Smooth muscle cell of the brain vasculature (primary cell): ENCODE measurements around the gene ZNF19.

ENCODE experiments used
- DNase-seq: peaks from one replicate; pipeline ENCODE4 v3.0.0-alpha.2; 2012; ENCODE audit warnings: low read depth, low spot score

The ZNF19 gene

DNA sequence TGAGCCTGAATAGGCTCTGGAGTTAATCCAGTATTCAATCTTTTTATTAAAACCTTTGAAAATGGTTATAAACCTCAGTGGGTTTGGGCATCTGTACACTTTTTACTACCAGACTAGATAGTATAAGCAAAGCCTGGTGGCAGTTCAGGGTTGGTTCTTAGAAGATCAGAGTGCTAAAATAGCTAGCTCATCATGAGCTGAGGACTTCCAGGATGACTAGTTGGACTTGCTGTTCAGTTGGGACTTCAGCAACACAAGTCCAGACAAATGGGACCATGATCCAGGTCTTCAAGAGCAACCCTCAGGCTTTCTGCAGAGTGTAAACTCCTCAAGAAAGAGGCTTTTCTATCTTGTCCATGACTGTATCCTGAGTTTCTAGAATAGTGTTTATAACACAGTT, 1.2 kb upstream of the ZNF19 start:
- no peak for DNase-seq

DNA sequence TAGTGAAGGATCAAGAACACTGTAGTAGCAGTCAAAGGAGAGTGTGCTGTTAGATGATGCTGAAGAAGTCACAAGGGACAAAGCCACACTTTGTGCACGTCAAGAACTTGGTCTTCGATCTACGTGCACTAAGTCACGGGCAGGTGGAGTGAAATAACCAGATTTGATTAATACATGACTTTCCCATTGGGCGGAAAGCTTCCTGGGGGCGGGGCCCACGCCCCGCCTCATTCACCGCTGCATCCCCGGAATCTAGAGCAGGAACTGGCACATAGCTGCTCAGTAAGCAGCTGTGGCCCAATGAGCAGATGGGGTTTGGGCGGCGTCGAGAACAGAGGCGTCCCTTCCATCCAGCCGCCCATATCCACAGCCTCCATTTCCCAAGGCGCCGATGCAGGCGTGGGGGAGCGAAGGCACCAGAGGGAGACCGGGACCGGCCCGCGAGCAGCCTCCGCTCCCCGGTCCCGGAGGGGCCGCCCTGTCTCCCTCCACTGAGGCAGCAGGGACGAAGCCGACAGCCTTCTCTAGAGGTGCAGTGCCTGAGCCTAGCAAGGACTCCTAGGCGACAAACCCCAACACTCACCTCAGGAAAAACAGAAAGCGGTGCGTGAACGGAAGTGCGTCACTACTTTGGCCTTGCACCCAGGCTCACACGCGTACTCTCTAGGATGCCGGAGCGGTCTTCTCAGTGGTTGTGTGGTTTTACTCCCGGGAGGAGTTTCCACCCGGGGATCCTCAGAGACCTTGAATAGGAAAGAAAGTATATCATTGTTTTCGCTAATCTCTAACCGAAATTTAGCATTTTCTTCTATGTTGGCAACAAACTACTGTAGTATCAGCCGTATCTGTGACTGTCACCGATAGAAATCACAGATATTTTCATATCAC, 4.9 kb downstream of the ZNF19 start:
- DNase-seq = peak; percentile 83

GRCh38 chr16:71482569-71482968, 6.6 kb downstream of the ZNF19 start:
- no peak for DNase-seq

GRCh38 chr16:71480956-71481355, 8.2 kb downstream of the ZNF19 start:
- no peak for DNase-seq

- DNase-seq = no peak
Measured at GRCh38 chr16:71479420-71479819, 9.7 kb downstream of the ZNF19 start.

DNA sequence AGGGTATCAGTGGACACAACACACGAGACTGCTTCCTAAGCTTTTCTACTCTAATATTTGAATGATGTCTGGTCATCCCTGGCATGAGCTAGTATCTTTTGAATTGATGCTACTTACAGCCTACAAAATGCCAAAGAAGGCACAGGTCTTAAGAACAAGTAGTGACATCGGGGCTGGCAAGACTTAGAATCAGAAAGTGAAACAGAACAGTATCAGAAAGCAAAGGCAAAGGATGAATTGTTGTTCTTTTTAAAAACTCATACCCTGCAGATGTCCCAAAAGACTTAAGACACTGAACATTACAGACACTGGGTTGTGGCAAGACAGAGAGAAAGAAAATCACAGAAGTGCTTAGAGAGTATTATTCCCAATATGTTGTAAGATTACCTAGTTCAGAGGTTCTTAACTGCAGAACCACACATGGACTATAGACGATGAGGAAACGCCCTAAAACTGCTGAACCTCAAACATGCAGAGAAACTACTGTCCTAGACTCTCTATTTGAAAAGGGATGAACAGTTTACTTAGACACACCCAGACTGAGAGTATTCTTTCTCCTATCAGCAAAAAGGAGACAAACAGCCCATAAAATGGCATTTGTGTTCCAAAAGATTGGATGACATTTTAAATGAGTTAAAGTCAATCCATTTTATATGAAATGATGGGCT, 12.5 kb downstream of the ZNF19 start:
- DNase-seq = no peak

GRCh38 chr16:71474864-71475263, 14.3 kb downstream of the ZNF19 start:
- DNase-seq = no peak

- no peak for DNase-seq
Measured at GRCh38 chr16:71473891-71474290, 15.2 kb downstream of the ZNF19 start.

DNA sequence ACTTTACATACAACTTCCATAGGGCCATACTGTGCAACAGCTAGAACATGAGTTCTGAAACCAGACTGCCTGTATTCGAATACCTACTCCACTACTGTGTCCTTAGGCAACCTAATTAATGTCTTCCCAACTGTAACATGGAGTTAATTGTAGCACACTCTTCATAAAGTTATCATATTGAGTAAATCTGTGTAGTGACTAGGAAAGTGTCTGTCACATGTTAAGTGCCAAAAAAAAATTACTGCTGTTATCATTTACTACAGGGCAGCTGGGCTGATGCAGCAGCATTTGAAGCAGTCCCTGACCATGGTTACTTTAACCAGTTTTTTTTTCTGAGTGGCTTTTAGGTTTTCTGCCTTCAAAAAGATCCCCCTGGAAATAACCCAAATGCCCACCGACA, 16.2 kb downstream of the ZNF19 start:
- no peak for DNase-seq

DNA sequence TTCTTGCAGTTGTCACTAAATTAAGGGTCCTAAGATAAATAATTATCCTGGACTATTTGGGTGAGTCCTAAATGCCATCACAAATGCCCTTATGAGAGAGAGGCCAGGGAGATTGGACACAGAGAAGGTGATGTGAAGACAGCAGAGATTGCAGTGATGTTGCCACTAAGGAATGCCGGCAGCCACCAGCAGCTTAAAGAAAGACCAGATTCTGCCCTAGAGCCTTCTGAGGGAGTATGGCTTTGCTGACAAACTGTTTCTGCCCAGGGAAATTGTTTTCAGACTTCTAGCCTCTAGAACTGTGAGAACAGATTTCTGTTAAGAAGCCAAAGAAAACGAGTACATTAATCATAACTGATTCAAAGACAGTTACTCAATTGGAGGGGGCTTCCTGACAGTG, 17.1 kb downstream of the ZNF19 start:
- no peak for DNase-seq

- DNase-seq = no peak
Measured at GRCh38 chr16:71467810-71468209, 21.3 kb downstream of the ZNF19 start.

- no peak for DNase-seq
Measured at GRCh38 chr16:71464231-71464630, 24.9 kb downstream of the ZNF19 start.

GRCh38 chr16:71461686-71462648, 27.2 kb downstream of the ZNF19 start, which contains the start of gene ZNF23:
TSS of gene ZNF23 (minus strand) at chr16:71462247. CDS start at chr16:71456796, 5,451 bp downstream.
- peak; percentile 10 for DNase-seq

GRCh38 chr16:71460941-71461340, 28.2 kb downstream of the ZNF19 start:
- no peak for DNase-seq

GRCh38 chr16:71460236-71460635, 28.9 kb downstream of the ZNF19 start:
- no peak for DNase-seq

DNA sequence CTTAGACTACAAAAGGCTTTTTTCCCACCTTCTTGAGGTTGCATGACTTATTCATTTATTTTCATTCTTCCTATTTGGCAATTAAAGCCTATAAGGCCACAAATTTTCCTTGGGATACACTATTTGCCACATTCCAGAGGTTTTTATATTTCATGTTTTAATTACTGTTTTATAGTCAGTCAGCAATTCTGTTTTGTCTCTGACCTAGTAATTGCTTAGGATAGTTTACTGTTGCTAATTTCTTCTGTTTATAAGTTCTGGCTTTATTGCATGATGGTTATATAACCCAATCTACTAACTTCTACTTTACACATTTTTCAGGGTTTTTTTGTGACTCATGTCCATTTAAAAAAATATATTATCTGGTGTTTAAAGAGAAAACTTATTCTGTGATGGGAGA, 29.6 kb downstream of the ZNF19 start:
- no peak for DNase-seq

- no peak for DNase-seq
Measured at GRCh38 chr16:71456801-71457200, 32.3 kb downstream of the ZNF19 start.

DNA sequence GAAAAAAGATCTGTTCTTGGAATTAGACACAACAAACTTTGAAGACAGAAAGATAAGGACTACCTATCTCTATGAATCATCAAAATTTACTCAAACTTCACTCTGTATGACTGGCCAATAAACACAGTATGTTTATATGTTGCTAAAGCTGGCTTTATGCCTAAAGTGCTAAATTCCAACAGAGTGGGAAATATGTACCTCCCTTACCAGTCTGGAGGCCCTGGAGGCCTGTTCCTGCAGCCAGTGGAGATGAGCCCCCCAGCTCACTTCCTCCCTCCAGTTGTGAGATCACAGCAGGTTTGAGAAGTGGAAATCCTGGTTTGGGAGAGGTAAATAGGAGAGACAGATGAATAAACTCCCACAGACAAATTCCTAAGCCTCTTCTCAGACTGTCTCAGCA, 36.1 kb downstream of the ZNF19 start:
- DNase-seq = no peak

- DNase-seq = no peak
Measured at GRCh38 chr16:71449020-71449419, 40.1 kb downstream of the ZNF19 start.

GRCh38 chr16:71448274-71448866, 40.8 kb downstream of the ZNF19 start:
- no peak for DNase-seq

- DNase-seq = no peak
Measured at GRCh38 chr16:71443714-71444113, 45.4 kb downstream of the ZNF19 start.
